NT2/D1 (cell line): Measurements from ENCODE around the gene CAMK2N2.

Experiments used
- SUZ12 ChIP-seq: IDR thresholded peaks from 2 replicates; pipeline ENCODE4 v1.6.1; 2011; ENCODE audit not compliant: insufficient read length, insufficient read depth; ENCODE audit errors: extremely low read depth
- YY1 ChIP-seq: IDR thresholded peaks from 2 replicates; pipeline ENCODE4 v1.6.1; 2011; ENCODE audit not compliant: insufficient read length, insufficient read depth

DNA sequence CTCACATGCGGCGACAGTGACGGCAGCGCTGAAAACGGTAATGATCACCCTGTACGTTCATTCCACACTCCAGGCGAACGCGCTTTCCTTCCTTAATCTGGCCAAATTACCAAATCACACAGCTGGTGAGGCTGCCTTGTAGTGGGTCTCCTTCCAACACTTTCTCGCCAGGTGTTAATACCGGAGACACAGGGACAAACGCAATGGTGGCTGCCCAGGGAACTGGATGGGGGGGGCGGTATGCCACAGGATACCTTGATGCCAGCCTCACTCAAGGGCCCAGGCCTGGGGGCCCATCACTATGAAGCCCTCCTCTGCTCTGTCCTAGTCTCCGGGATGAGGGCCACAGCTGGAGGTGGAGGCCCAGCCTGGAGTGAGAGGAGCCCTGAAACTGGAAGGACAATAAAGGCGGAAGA is 1.4 kb upstream of the CAMK2N2 start:
- TF ChIP-seq YY1 (no peak), SUZ12 (no peak)
